ENCODE measurements around the gene FTSJ1.

FTSJ1 gene

GRCh38 chrX:48471504-48471903, 4.5 kb upstream of the FTSJ1 start:
- no peak for DNase-seq

DNA sequence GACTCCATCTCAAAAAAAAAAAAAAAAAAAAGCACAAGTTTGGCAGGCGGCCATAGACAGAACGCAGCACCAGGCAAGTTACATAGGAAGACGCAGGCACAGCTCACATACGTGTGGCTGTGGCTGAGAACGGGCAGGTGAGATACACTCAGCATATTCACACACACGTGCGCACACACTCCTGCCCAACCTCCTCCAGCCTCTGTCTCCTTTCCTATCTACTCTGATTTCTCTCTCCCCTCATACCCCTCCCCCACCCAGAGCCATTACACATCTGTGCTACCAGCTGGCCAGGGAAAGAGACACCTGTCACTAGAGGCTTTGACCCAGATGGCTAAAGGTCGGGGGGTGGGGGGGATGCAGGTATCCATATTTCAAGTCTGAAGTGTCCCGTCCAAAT, 3.8 kb upstream of the FTSJ1 start:
- no peak for DNase-seq

- DNase-seq = no peak
These were observed 2.9 kb upstream of the FTSJ1 start for GRCh38 chrX:48472851-48473703.

GRCh38 chrX:48473704-48473990, 2.4 kb upstream of the FTSJ1 start:
- no peak for DNase-seq

DNA sequence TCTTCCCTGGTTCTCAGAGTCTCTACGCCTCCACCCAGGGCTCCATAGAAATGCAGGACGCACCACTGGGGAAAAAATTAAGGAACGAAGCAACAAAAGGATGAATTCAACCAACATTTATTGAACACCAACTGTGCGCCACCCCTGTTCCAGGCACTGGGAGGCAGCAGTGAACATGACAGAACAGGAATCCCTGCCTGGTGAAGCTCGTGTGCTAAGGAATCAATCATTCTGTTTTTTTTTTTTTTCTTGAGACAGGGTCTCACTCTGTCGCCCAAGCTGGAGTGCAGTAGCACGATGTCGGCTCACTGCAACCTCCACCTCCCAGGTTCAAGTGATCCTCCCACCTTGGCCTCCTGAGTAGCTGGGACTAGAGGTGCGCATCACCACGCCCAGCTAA, 1.9 kb upstream of the FTSJ1 start:
- DNase-seq = no peak

DNA sequence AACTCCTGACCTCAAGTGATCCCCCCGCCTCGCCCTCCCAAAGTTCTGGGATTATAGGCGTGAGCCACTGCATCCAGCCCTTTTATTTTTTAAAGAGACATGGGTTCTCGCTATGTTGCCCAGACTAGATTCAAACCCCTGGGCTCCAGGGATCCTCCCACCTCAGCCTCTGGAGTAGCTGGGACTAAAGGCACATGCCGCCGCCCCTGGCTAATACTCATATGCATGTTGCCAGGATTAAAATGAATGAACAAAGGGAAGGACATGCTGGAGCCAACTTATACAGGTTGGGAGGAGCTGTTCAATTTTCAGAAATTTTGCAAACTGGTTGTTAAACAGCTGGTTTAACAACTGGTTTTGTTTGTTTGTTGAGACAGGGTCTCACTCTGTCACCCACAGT, 1.4 kb upstream of the FTSJ1 start:
- DNase-seq = no peak

GRCh38 chrX:48475296-48475695, 703 bp upstream of the FTSJ1 start:
- no peak for DNase-seq

GRCh38 chrX:48476919-48477318, 920 bp downstream of the FTSJ1 start:
- no peak for DNase-seq

DNA sequence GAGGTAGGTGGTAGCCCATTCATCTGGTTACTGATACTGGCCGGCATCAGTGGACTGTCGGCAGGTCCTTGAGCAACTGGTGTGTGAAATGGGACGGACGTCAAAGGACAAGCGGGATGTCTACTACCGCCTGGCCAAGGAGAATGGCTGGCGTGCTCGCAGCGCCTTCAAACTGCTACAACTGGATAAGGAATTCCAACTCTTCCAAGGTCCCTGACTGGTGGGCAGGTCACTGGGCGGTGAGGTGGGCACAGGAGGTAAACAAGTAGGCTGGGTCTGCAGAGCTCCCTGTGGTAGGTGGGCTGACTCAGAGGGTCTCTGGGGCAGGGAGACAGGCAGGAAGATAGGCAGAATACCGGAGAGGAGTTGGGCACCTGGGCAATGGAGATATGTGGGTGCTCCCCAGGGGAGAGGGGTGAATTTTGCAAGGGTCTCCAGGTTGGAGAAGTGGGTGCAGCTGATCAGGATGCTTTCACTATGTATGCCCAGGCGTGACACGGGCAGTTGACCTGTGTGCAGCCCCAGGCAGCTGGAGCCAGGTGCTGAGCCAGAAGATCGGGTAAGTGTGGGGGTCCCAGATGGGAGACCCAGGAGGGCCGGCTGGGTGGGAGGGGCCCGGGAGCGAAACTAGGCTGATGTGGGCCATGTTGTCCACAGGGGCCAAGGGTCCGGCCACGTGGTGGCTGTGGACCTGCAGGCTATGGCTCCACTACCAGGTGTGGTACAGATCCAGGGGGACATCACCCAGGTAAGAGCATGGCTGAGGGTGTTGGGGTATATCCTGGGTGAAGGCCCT, 2.2 kb downstream of the FTSJ1 start:
- DNase-seq = no peak

GRCh38 chrX:48478806-48479205, 2.8 kb downstream of the FTSJ1 start:
- DNase-seq = no peak

- no peak for DNase-seq
These were observed 4.1 kb downstream of the FTSJ1 start for GRCh38 chrX:48480142-48480541.

GRCh38 chrX:48480583-48480982, 4.6 kb downstream of the FTSJ1 start:
- no peak for DNase-seq

DNA sequence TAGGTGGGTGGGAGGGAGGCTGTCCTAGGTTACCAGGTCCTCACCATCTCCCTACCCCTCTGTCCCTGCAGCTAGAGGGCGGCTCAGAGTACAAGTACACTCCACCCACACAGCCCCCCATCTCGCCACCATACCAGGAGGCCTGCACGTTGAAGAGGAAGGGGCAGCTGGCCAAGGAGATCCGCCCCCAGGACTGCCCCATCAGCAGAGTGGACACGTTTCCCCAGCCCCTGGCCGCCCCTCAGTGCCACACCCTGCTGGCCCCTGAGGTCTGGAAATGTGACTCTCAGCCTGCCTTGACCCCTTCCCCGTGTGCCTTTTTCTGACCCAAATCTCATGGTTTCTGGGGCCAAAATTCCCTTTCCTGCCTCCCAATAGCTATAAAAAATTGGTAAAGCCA, 6.5 kb downstream of the FTSJ1 start:
- DNase-seq = no peak

GRCh38 chrX:48487362-48487798, 11.4 kb downstream of the FTSJ1 start:
- no peak for DNase-seq

DNA sequence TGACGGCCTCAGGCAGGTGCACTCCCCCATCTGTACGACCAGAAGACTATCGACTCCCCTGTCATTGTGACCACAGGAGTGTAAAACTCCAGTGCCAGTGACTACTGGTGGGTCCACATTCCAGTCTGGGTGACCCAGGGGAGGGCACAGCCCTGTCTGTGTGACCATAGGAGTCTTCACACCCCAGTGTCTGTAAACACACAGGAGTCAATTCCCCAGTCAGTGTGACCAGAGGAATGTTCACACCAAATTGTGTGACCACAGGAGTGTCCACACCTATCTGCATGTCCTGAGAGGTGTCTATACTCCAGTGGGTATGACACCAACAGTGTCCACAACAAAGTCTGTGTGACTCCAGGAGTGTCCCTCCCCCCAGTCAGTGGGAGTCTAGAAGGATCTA, 12.0 kb downstream of the FTSJ1 start:
- DNase-seq = no peak

GRCh38 chrX:48489296-48489695, 13.3 kb downstream of the FTSJ1 start:
- no peak for DNase-seq

GRCh38 chrX:48489892-48490291, 13.9 kb downstream of the FTSJ1 start:
- no peak for DNase-seq

- DNase-seq = no peak
These were observed 14.7 kb downstream of the FTSJ1 start for GRCh38 chrX:48490661-48491060.

DNA sequence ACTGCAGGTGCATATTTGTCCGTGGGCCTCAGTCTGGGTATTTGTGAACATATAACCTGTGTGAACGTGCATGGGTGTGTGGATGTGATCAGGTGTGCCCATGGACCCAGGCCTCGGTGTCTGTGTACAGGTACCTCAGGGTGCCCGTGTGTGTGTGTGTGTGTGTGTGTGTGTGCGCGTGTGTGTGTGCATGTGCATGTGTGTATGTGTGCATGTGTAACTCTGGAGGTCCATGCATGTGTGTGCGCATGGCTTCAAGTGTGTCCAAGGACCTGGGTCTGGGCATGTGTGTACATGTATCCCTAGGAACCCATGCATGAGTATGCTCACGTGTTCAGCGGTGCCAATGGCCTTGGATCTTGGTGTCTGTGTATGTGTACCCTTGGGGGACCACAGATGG, 15.8 kb downstream of the FTSJ1 start:
- DNase-seq = no peak

- DNase-seq = no peak
These were observed 16.4 kb downstream of the FTSJ1 start for GRCh38 chrX:48492293-48492910.

DNA sequence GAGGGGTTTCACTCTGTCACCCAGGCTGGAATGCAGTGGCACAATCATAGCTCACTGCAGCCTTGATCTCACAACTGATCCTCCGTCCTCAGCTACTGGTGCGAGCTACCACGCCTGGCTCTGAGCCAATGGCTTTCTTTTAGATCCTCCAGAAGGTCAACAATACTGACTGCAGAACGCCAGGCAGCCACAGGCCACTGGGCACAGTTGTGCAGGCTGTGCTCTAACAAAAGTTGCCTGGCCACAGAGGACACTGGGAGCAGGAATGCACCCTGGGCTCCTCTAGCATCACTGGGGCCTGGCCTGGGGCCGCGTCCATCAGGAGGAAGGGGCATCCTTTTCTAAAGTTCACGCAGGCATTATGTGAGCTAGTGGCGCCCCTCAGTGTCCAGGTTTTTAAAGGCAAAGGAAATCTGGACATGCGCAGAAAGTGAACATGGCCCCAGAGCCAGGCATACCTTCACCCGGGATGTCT, 17.9 kb downstream of the FTSJ1 start:
- DNase-seq = peak in 1 of 3 experiments; percentile 37

GRCh38 chrX:48496660-48497059, 20.7 kb downstream of the FTSJ1 start:
- DNase-seq = no peak

DNA sequence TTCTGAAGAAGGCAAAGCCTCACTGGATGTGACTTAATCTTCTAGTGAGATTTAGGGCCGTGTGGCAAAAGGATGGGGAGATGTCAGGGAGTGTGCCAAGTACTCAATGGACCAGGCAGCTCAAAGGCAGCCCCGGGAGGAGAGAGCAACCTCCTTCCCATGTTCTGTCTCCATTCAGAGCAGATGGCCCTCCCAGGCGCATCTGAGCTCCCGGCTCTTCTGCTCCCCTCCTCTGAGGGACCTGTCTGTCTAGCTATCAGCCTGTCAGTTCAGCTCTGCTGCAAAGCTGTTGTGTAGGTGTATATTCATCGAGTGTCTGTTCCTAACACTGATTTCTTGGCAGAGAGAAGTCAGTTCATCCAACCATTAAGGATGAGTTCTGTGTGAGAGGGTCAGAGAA, 21.9 kb downstream of the FTSJ1 start:
- DNase-seq = no peak

DNA sequence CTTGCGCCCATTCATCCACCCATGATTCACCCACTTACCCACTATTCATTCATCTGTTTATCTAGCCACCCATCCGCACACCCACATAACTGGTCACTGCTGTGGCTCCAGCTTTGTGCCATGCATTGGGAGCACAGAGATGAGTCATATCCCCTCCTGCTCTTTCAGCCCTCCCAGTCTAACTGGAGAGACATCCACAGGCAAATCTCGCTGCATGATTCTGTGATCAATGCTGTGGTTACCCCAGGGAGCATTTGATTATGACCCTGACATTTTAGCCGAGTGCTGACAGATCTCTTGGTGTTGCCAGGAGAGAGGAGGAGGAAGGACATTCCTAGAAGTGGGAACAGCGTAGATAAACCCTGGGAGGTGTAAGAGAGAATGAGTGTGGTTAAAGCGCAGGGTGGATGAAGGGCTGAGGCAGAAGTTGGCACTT, 22.4 kb downstream of the FTSJ1 start:
- DNase-seq = no peak
